Vagina (tissue), 2 donors: ENCODE data around the gene NANOS3.
"Not testable (repeated sequence)": the region's sequence is repeated elsewhere in the genome, so short reads cannot be mapped to it uniquely, and the experiment has no call there.

Source experiments
- CTCF ChIP-seq, 3 experiments: fragments of 450-650 bp in 2 of 3; fragments of 200-600 bp in 1 of 3; sonication (generic) in 1 of 3; IDR thresholded peaks; one replicate each; pipeline ENCODE4 v1.5.1; 2017 to 2019; ENCODE audit warnings: antibody characterized with exemption in 3 of 3, mild to moderate bottlenecking in 2 of 3, moderate library complexity in 2 of 3
- POLR2AphosphoS5 ChIP-seq, 2 donors: sonication (generic); formaldehyde crosslinking; IDR thresholded peaks; one replicate each; pipeline ENCODE4 v1.9.0; 2017; ENCODE audit warnings: antibody characterized with exemption in 2 of 2, mild to moderate bottlenecking in 2 of 2, low read depth in 1 of 2; ENCODE audit not compliant: insufficient read depth in 1 of 2

- TF ChIP-seq CTCF (IDR thresholded peaks at IDR 0.05); POLR2AphosphoS5 (IDR thresholded peaks at IDR 0.05; ENCODE audit: insufficient read depth in 1 of 2, low read depth in 1 of 2): not testable (repeated sequence)
Measured at GRCh38 chr19:13851734-13852114, 25.2 kb upstream of the NANOS3 start.
